ENCODE measurements around the gene RAB8B. TPM values are rescaled to one million over a fixed set of nuclear protein-coding genes. Genes with fewer than 3 reads are reported as not detected.

RAB8B gene
- total RNA-seq, 1 experiment from 2014 or later = 18.2 TPM

DNA sequence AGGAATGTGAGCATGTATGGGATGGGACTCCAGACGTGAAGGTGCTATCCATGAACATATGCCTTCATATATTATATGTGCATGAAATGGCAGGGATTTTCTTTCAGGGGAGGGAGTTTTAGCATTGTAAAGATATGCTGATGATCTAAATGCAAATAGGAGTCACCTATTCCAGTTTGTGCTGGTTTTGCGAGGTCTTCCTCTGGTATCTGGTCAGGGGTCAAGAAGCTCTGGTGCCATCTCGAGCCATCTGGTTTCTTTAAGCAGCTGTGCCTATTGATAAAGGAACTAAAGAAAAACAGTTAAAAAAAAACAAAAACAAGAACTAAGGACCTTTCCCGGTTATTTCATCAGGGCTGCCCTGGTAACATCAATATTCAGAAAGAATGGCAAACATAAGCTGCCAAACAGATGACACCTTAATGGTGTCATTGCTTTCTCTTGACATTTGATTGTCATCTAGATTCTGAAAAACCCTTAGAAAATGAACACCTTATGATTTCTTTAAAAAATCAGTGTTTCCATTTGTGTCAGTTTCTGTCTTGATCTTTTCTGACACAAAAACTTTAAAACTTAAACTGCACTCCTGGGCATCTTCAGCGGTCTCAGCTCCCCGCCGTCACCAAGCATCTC is 110.7 kb downstream of the RAB8B start:
- no peak overlapping the region for H3K4me3 ChIP-seq (ENCODE audit: low read depth, low read length)
- H3K27me3 Mint-ChIP-seq (ENCODE audit: insufficient read depth, unreplicated experiment) = no peaks in the 10 kb centered on the region
- H3K27ac Mint-ChIP-seq (ENCODE audit: unreplicated experiment) = no peak overlapping the region
- TF ChIP-seq, protein P1, sequence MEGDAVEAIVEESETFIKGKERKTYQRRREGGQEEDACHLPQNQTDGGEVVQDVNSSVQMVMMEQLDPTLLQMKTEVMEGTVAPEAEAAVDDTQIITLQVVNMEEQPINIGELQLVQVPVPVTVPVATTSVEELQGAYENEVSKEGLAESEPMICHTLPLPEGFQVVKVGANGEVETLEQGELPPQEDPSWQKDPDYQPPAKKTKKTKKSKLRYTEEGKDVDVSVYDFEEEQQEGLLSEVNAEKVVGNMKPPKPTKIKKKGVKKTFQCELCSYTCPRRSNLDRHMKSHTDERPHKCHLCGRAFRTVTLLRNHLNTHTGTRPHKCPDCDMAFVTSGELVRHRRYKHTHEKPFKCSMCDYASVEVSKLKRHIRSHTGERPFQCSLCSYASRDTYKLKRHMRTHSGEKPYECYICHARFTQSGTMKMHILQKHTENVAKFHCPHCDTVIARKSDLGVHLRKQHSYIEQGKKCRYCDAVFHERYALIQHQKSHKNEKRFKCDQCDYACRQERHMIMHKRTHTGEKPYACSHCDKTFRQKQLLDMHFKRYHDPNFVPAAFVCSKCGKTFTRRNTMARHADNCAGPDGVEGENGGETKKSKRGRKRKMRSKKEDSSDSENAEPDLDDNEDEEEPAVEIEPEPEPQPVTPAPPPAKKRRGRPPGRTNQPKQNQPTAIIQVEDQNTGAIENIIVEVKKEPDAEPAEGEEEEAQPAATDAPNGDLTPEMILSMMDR (IDR thresholded peaks at IDR 0.05; ENCODE audit: insufficient read depth in 1 of 2, low read depth in 1 of 2, low read length in 1 of 2, severe bottlenecking in 1 of 2, unreplicated experiment in 1 of 2) = no peak
- H3K9me3 ChIP-seq = no peaks in the 10 kb centered on the region
- H3K4me3 Mint-ChIP-seq (ENCODE audit: unreplicated experiment) = no peak overlapping the region
- no peaks in the 10 kb centered on the region for H3K9me3 Mint-ChIP-seq (ENCODE audit: unreplicated experiment)
- DNase-seq = no peak
- no TSS peak for BruUV-seq (replicated peaks)
- ChIA-PET CTCF (no interaction called here), POLR2A (no interaction called here)
- H3K4me1 ChIP-seq = no peaks in the 10 kb centered on the region
- intact Hi-C loops (cut with micrococcal nuclease; ENCODE audit: unreplicated experiment) = no loop called here
- no peaks in the 10 kb centered on the region for H3K36me3 Mint-ChIP-seq (ENCODE audit: insufficient read depth, unreplicated experiment)
- H3K27me3 ChIP-seq (replicated peaks; ENCODE audit: control insufficient read depth, insufficient read depth, low read length) = no peaks in the 10 kb centered on the region
- no peaks in the 10 kb centered on the region for H3K36me3 ChIP-seq (ENCODE audit: control insufficient read depth, insufficient read depth, low read length)
- no peaks in the 10 kb centered on the region for H3K4me1 Mint-ChIP-seq (ENCODE audit: low read depth, unreplicated experiment)

DNA sequence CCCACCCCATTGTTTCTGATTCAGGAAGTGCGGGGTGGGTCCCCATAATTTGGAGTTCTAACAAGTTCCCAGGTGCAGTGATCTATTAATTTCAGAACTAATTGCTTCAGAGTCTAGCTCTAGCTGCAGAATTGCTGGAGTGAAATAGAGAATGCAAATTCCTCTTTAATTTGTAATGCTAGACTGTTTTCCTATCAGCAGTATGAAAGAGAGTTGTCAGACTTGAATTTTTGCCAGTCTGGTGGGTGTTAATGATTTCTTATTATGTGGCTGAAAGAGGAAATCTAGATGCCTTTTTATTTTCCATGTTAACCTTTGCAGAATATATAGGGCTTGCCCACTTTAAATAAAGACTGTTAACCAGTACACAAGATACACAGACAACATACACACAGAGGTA is 111.7 kb downstream of the RAB8B start:
- BruUV-seq (replicated peaks) = no TSS peak
- DNase-seq = no peak
- no peak overlapping the region for H3K27ac Mint-ChIP-seq (ENCODE audit: unreplicated experiment)
- no peak overlapping the region for H3K4me3 Mint-ChIP-seq (ENCODE audit: unreplicated experiment)
- no peaks in the 10 kb centered on the region for H3K27me3 ChIP-seq (replicated peaks; ENCODE audit: control insufficient read depth, insufficient read depth, low read length)
- no peaks in the 10 kb centered on the region for H3K4me1 Mint-ChIP-seq (ENCODE audit: low read depth, unreplicated experiment)
- TF ChIP-seq, protein P1 (IDR thresholded peaks at IDR 0.05; ENCODE audit: insufficient read depth in 1 of 2, low read depth in 1 of 2, low read length in 1 of 2, severe bottlenecking in 1 of 2, unreplicated experiment in 1 of 2) = no peak
- H3K4me1 ChIP-seq = no peaks in the 10 kb centered on the region
- no peaks in the 10 kb centered on the region for H3K9me3 ChIP-seq
- intact Hi-C loops (cut with micrococcal nuclease; ENCODE audit: unreplicated experiment) = no loop called here
- POLR2A ChIA-PET = no interaction called here
- H3K36me3 ChIP-seq (ENCODE audit: control insufficient read depth, insufficient read depth, low read length) = no peaks in the 10 kb centered on the region
- CTCF ChIA-PET = no interaction called here
- no peaks in the 10 kb centered on the region for H3K9me3 Mint-ChIP-seq (ENCODE audit: unreplicated experiment)
- no peaks in the 10 kb centered on the region for H3K36me3 Mint-ChIP-seq (ENCODE audit: insufficient read depth, unreplicated experiment)
- no peaks in the 10 kb centered on the region for H3K27me3 Mint-ChIP-seq (ENCODE audit: insufficient read depth, unreplicated experiment)
- no peak overlapping the region for H3K4me3 ChIP-seq (ENCODE audit: low read depth, low read length)

DNA sequence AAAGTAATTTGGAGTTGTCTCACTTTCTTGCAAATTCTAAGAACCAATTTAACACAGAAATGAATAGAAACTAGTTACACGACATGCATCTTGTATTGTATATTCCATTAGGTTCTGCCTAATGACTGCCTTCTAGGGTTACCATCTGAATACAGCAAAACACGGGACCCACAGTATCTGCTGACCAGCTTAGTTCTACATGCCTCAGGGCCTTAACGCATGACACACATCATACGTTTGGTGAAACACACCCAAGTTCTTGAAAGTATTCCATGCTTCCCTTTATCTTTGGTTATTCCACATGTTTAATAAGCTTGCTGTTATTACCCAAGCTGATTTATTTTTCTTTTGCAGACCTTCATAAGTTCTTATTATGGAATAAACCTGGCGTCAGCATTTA is 115.9 kb downstream of the RAB8B start:
- TF ChIP-seq, protein P1 (IDR thresholded peaks at IDR 0.05; ENCODE audit: insufficient read depth in 1 of 2, low read depth in 1 of 2, low read length in 1 of 2, severe bottlenecking in 1 of 2, unreplicated experiment in 1 of 2) = no peak
- Mint-ChIP-seq H3K27me3 (ENCODE audit: insufficient read depth, unreplicated experiment) (no peaks in the 10 kb centered on the region), H3K27ac (ENCODE audit: unreplicated experiment) (no peak overlapping the region), H3K4me1 (ENCODE audit: low read depth, unreplicated experiment) (no peaks in the 10 kb centered on the region), H3K4me3 (ENCODE audit: unreplicated experiment) (no peak overlapping the region), H3K36me3 (ENCODE audit: insufficient read depth, unreplicated experiment) (no peaks in the 10 kb centered on the region), H3K9me3 (ENCODE audit: unreplicated experiment) (no peaks in the 10 kb centered on the region)
- BruUV-seq (replicated peaks) = no TSS peak
- intact Hi-C loops (cut with micrococcal nuclease; ENCODE audit: unreplicated experiment) = no loop called here
- Histone ChIP-seq H3K4me3 (ENCODE audit: low read depth, low read length) (no peak overlapping the region), H3K4me1 (no peaks in the 10 kb centered on the region), H3K9me3 (no peaks in the 10 kb centered on the region), H3K36me3 (ENCODE audit: control insufficient read depth, insufficient read depth, low read length) (no peaks in the 10 kb centered on the region), H3K27me3 (replicated peaks; ENCODE audit: control insufficient read depth, insufficient read depth, low read length) (no peaks in the 10 kb centered on the region)
- ChIA-PET POLR2A (no interaction called here), CTCF (no interaction called here)
- DNase-seq = no peak
